Hematopoietic multipotent progenitor cell (in vitro differentiated cells): ENCODE data around the gene PEAK1. TPM values are rescaled to one million over a fixed set of nuclear protein-coding genes. Genes with fewer than 3 reads are reported as not detected.
A peak's percentile ranks its signal among the peaks of the same experiment; 100 is the strongest.

Source experiments
- DNase-seq, 3 donors: peaks; one replicate each; pipeline ENCODE4 v3.0.0-alpha.2; 2011 to 2015; ENCODE audit warnings: low read depth in 2 of 3, low spot score in 2 of 3
- total RNA-seq: library from RNA; depleted of rRNA; stranded (reverse); fragments of >200 nt; gene quantifications from one replicate; pipeline ENCODE4 v1.2.3, GENCODE V29; 2012

Gene PEAK1
- 13.7 TPM for total RNA-seq

GRCh38 chr15:77419836-77420609 is at the start of gene PEAK1:
Gene PEAK1 (minus strand): TSS chr15:77420104. CDS start chr15:77181926, 238,178 bp downstream.
- DNase-seq, result peak; percentile 97 to 100 (median 99)

GRCh38 chr15:77468896-77469295 is 49.0 kb upstream of the PEAK1 start:
- no peak for DNase-seq

GRCh38 chr15:77466521-77466920 is 46.6 kb upstream of the PEAK1 start:
- DNase-seq, result no peak

- no peak for DNase-seq
Observed at GRCh38 chr15:77464129-77464865, 44.4 kb upstream of the PEAK1 start.

- DNase-seq, result no peak
Observed at GRCh38 chr15:77461486-77461885, 41.6 kb upstream of the PEAK1 start.

- no peak for DNase-seq
Observed at GRCh38 chr15:77459031-77459430, 39.1 kb upstream of the PEAK1 start.

- no peak for DNase-seq
Observed at GRCh38 chr15:77457905-77458265, 38.0 kb upstream of the PEAK1 start.

- no peak for DNase-seq
Observed at GRCh38 chr15:77457191-77457904, 37.4 kb upstream of the PEAK1 start.

- DNase-seq, result no peak
Observed at GRCh38 chr15:77456746-77457145, 36.8 kb upstream of the PEAK1 start.

- no peak for DNase-seq
Observed at GRCh38 chr15:77455696-77456321, 35.9 kb upstream of the PEAK1 start.

GRCh38 chr15:77454951-77455350 is 35.0 kb upstream of the PEAK1 start:
- no peak for DNase-seq

GRCh38 chr15:77454265-77454664 is 34.4 kb upstream of the PEAK1 start:
- DNase-seq, result no peak

GRCh38 chr15:77446840-77447390 is 27.0 kb upstream of the PEAK1 start:
- DNase-seq, result no peak

GRCh38 chr15:77440378-77440999 is 20.6 kb upstream of the PEAK1 start:
- DNase-seq, result no peak

- no peak for DNase-seq
Observed at GRCh38 chr15:77437264-77437663, 17.4 kb upstream of the PEAK1 start.

- no peak for DNase-seq
Observed at GRCh38 chr15:77436822-77437221, 16.9 kb upstream of the PEAK1 start.

- no peak for DNase-seq
Observed at GRCh38 chr15:77430652-77431051, 10.7 kb upstream of the PEAK1 start.

- DNase-seq, result no peak
Observed at GRCh38 chr15:77430213-77430612, 10.3 kb upstream of the PEAK1 start.

- no peak for DNase-seq
Observed at GRCh38 chr15:77426871-77427270, 7.0 kb upstream of the PEAK1 start.

GRCh38 chr15:77426377-77426776 is 6.5 kb upstream of the PEAK1 start:
- no peak for DNase-seq
